GM23338 (cell line): Measurements from ENCODE around the gene TLR1. TPM values are rescaled to one million over a fixed set of nuclear protein-coding genes. Genes with fewer than 3 reads are reported as not detected.

ENCODE experiments used
- ATAC-seq: fragments of 200-7000 bp; cut with Tn5 transposase; 3 replicates; pipeline ENCODE4 v1.9.1; 2020
- DNase-seq: peaks from one replicate; pipeline ENCODE4 v3.0.0-alpha.2; 2015; ENCODE audit warnings: low spot score
- H2AFZ ChIP-seq: fragments of 200-600 bp; sonication (generic); 2 replicates; pipeline ENCODE4 v1.8.0; 2016; ENCODE audit warnings: antibody characterized with exemption, mild to moderate bottlenecking, moderate library complexity
- H3F3A ChIP-seq: fragments of 200-600 bp; sonication (generic); replicated peaks from 2 replicates; pipeline ENCODE4 v1.8.0; 2017; ENCODE audit warnings: antibody characterized with exemption, mixed run types, low read depth
- H3K27ac ChIP-seq: fragments of 200-600 bp; sonication (generic); 2 replicates; pipeline ENCODE4 v1.6.1; 2016; ENCODE audit warnings: low read depth
- H3K27me3 ChIP-seq: fragments of 200-600 bp; sonication (generic); 2 replicates; pipeline ENCODE4 v1.8.0; 2016; ENCODE audit warnings: mild to moderate bottlenecking, mixed run types, moderate library complexity; ENCODE audit not compliant: insufficient read depth
- H3K36me3 ChIP-seq: fragments of 200-600 bp; sonication (generic); 2 replicates; pipeline ENCODE4 v1.8.0; 2016; ENCODE audit warnings: mild to moderate bottlenecking; ENCODE audit not compliant: insufficient read depth
- H3K4me1 ChIP-seq: fragments of 200-600 bp; sonication (generic); 2 replicates; pipeline ENCODE4 v1.8.0; 2016; ENCODE audit warnings: mild to moderate bottlenecking, moderate library complexity; ENCODE audit not compliant: insufficient read depth
- H3K4me2 ChIP-seq: fragments of 200-600 bp; sonication (generic); 2 replicates; pipeline ENCODE4 v1.7.1; 2017; ENCODE audit warnings: mixed run types
- H3K4me3 ChIP-seq: fragments of 200-600 bp; sonication (generic); 2 replicates; pipeline ENCODE4 v1.6.1; 2016; ENCODE audit warnings: mixed run types
- H3K79me2 ChIP-seq: fragments of 200-600 bp; sonication (generic); replicated peaks from 2 replicates; pipeline ENCODE4 v1.8.0; 2017; ENCODE audit warnings: mild to moderate bottlenecking; ENCODE audit not compliant: insufficient read depth
- H3K9me2 ChIP-seq: fragments of 200-600 bp; sonication (generic); 2 replicates; pipeline ENCODE4 v1.8.0; 2017; ENCODE audit not compliant: insufficient read depth
- H4K20me1 ChIP-seq: fragments of 200-600 bp; sonication (generic); replicated peaks from 2 replicates; pipeline ENCODE4 v1.8.0; 2017; ENCODE audit warnings: mild to moderate bottlenecking; ENCODE audit not compliant: insufficient read depth
- H3K27ac Mint-ChIP-seq: 2 replicates; pipeline ENCODE4 v1.8.0; 2020; ENCODE audit warnings: inconsistent platforms, mild to moderate bottlenecking, moderate library complexity, mixed read lengths
- H3K27me3 Mint-ChIP-seq: 3 replicates; pipeline ENCODE4 v1.8.0; 2022; ENCODE audit warnings: low read depth, mild to moderate bottlenecking, moderate library complexity, mixed read lengths, inconsistent platforms; ENCODE audit not compliant: insufficient read depth, poor library complexity
- H3K36me3 Mint-ChIP-seq: 3 replicates; pipeline ENCODE4 v1.8.0; 2021; ENCODE audit warnings: low read depth, mild to moderate bottlenecking, inconsistent platforms, moderate library complexity, mixed read lengths
- H3K4me1 Mint-ChIP-seq: 3 replicates; pipeline ENCODE4 v1.8.0; 2020; ENCODE audit warnings: mild to moderate bottlenecking, inconsistent platforms, mixed read lengths
- H3K4me3 Mint-ChIP-seq: 3 replicates; pipeline ENCODE4 v1.8.0; 2021; ENCODE audit warnings: moderate library complexity, mild to moderate bottlenecking, inconsistent platforms, mixed read lengths
- H3K9me3 Mint-ChIP-seq: 3 replicates; pipeline ENCODE4 v1.8.0; 2020; ENCODE audit warnings: moderate library complexity, mild to moderate bottlenecking, inconsistent platforms, mixed read lengths
- EZH2 ChIP-seq: fragments of 200-600 bp; sonication (generic); IDR thresholded peaks from one replicate; pipeline ENCODE4 v1.8.0; 2017; ENCODE audit warnings: antibody characterized with exemption, mild to moderate bottlenecking, low read depth; ENCODE audit not compliant: unreplicated experiment
- EZH2phosphoT487 ChIP-seq: fragments of 200-600 bp; sonication (generic); IDR thresholded peaks from one replicate; pipeline ENCODE4 v1.8.1; 2018; ENCODE audit warnings: antibody characterized with exemption; ENCODE audit not compliant: unreplicated experiment
- JUNB ChIP-seq: IDR thresholded peaks from one replicate; pipeline ENCODE4 v1.6.1; 2016; ENCODE audit warnings: antibody characterized with exemption; ENCODE audit not compliant: unreplicated experiment
- NANOG ChIP-seq: IDR thresholded peaks from 2 replicates; pipeline ENCODE4 v1.6.1; 2016; ENCODE audit warnings: antibody characterized with exemption, borderline replicate concordance
- POLR2AphosphoS5 ChIP-seq: IDR thresholded peaks from 2 replicates; pipeline ENCODE4 v1.6.1; 2016; ENCODE audit warnings: antibody characterized with exemption, low read depth
- STAT1 ChIP-seq: IDR thresholded peaks from one replicate; pipeline ENCODE4 v1.6.1; 2016; ENCODE audit warnings: antibody characterized with exemption; ENCODE audit not compliant: unreplicated experiment
- ZNF114 ChIP-seq: fragments of 250-450 bp; sonication (Bioruptor Pico); IDR thresholded peaks from 2 replicates; pipeline ENCODE4 v1.5.0; 2020; ENCODE audit warnings: mild to moderate bottlenecking, moderate library complexity
- ZNF331 ChIP-seq: fragments of 250-450 bp; sonication (Bioruptor Pico); IDR thresholded peaks from 2 replicates; pipeline ENCODE4 v1.5.0; 2020; ENCODE audit warnings: low read depth, mild to moderate bottlenecking, moderate library complexity
- polyA plus RNA-seq: library from polyadenylated mRNA; unstranded; fragments of >200 nt; fragmentation: Nextera tagmentation; extraction: Ambion mirVana; gene quantifications from 2 replicates; pipeline ENCODE4 v1.2.1, GENCODE V29; 2016
- total RNA-seq: library from RNA; depleted of rRNA; stranded (reverse); fragments of >200 nt; shearing (Covaris generic); gene quantifications from 2 replicates; pipeline ENCODE4 v1.2.3, GENCODE V29; 2014
- TF ChIP-seq, protein P1 (sequence below): IDR thresholded peaks from 2 replicates; pipeline ENCODE4 v1.6.1; 2016; ENCODE audit warnings: antibody characterized with exemption
- TF ChIP-seq, protein P2 (sequence below), 2 experiments: fragments of 200-600 bp in 1 of 2; sonication (generic) in 1 of 2; conservative IDR thresholded peaks; 2 replicates each; pipeline versions ENCODE4 v1.5.1 to v1.6.1; 2016 to 2017; ENCODE audit warnings: antibody characterized with exemption in 2 of 2, low read depth in 2 of 2, mild to moderate bottlenecking in 2 of 2, moderate library complexity in 1 of 2
- TF ChIP-seq, protein P3 (sequence below): fragments of 250-450 bp; sonication (Bioruptor Pico); IDR thresholded peaks from 2 replicates; pipeline ENCODE4 v1.5.0; 2020; ENCODE audit warnings: mild to moderate bottlenecking, moderate library complexity

Gene TLR1
- total and polyA plus RNA-seq, 2 experiments from 2014 or later: 0.07 TPM; not detected in 1

DNA sequence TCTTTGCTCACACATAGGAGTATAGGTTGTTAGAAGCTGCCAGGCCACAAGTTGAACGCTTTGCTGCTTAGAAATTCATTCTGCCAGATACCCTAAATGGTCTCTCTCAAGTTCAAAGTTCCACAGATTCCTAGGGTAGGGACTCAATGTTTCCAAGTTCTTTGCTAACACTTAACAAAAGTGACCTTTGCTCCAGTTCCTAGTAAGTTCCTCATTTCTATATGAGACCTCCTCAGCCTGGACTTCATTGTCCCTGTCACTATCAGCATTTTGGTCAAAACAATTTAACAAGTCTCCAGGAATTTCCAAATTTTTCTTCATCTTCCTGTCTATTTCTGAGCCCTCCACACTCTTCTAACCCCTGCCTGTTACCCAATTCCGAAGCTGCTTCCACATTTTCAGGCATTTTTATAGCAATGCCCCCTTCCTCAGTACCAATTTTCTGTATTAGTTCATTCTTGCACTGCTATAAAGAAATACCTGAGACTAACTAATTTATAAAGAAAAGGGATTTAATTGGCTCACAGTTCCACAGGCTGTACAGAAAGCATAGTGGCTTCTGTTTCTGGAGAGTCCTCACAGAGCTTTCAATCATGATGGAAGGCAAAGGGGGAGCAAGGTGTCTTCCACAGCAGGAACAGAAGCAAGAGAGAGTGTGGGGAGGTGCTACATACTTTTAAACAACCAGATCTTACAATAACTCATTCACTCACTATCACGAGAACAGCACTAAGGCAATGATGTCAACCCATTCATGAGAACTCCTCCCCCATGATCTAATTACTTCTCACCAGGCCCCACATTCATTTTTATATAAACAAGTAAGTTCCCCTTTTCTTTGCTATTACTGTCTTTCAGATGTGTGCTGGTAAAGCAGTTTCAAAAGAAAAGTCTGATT is 11.5 kb upstream of the TLR1 start:
- no peak overlapping the region for H3K4me3 ChIP-seq
- H3K27me3 ChIP-seq: no peaks in the 10 kb centered on the region
- H3K27me3 Mint-ChIP-seq: peaks cover 5% of the 10 kb centered on the region
- 0 out of 2 replicates have a peak, but pooled peaks cover 8% of the 10 kb centered on the region for H3K9me2 ChIP-seq
- no peak for ATAC-seq
- TF ChIP-seq, protein P1, sequence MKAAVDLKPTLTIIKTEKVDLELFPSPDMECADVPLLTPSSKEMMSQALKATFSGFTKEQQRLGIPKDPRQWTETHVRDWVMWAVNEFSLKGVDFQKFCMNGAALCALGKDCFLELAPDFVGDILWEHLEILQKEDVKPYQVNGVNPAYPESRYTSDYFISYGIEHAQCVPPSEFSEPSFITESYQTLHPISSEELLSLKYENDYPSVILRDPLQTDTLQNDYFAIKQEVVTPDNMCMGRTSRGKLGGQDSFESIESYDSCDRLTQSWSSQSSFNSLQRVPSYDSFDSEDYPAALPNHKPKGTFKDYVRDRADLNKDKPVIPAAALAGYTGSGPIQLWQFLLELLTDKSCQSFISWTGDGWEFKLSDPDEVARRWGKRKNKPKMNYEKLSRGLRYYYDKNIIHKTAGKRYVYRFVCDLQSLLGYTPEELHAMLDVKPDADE: no peak
- TF ChIP-seq ZNF331 (no peak), NANOG (no peak), JUNB (no peak), STAT1 (no peak), EZH2phosphoT487 (no peak), EZH2 (no peak), ZNF114 (CRISPR knock-in tag) (no peak), POLR2AphosphoS5 (no peak)
- TF ChIP-seq, protein P2, sequence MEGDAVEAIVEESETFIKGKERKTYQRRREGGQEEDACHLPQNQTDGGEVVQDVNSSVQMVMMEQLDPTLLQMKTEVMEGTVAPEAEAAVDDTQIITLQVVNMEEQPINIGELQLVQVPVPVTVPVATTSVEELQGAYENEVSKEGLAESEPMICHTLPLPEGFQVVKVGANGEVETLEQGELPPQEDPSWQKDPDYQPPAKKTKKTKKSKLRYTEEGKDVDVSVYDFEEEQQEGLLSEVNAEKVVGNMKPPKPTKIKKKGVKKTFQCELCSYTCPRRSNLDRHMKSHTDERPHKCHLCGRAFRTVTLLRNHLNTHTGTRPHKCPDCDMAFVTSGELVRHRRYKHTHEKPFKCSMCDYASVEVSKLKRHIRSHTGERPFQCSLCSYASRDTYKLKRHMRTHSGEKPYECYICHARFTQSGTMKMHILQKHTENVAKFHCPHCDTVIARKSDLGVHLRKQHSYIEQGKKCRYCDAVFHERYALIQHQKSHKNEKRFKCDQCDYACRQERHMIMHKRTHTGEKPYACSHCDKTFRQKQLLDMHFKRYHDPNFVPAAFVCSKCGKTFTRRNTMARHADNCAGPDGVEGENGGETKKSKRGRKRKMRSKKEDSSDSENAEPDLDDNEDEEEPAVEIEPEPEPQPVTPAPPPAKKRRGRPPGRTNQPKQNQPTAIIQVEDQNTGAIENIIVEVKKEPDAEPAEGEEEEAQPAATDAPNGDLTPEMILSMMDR (conservative IDR thresholded peaks at IDR 0.05; ENCODE audit: low read depth in 2 of 2): no peak
- TF ChIP-seq, protein P3, sequence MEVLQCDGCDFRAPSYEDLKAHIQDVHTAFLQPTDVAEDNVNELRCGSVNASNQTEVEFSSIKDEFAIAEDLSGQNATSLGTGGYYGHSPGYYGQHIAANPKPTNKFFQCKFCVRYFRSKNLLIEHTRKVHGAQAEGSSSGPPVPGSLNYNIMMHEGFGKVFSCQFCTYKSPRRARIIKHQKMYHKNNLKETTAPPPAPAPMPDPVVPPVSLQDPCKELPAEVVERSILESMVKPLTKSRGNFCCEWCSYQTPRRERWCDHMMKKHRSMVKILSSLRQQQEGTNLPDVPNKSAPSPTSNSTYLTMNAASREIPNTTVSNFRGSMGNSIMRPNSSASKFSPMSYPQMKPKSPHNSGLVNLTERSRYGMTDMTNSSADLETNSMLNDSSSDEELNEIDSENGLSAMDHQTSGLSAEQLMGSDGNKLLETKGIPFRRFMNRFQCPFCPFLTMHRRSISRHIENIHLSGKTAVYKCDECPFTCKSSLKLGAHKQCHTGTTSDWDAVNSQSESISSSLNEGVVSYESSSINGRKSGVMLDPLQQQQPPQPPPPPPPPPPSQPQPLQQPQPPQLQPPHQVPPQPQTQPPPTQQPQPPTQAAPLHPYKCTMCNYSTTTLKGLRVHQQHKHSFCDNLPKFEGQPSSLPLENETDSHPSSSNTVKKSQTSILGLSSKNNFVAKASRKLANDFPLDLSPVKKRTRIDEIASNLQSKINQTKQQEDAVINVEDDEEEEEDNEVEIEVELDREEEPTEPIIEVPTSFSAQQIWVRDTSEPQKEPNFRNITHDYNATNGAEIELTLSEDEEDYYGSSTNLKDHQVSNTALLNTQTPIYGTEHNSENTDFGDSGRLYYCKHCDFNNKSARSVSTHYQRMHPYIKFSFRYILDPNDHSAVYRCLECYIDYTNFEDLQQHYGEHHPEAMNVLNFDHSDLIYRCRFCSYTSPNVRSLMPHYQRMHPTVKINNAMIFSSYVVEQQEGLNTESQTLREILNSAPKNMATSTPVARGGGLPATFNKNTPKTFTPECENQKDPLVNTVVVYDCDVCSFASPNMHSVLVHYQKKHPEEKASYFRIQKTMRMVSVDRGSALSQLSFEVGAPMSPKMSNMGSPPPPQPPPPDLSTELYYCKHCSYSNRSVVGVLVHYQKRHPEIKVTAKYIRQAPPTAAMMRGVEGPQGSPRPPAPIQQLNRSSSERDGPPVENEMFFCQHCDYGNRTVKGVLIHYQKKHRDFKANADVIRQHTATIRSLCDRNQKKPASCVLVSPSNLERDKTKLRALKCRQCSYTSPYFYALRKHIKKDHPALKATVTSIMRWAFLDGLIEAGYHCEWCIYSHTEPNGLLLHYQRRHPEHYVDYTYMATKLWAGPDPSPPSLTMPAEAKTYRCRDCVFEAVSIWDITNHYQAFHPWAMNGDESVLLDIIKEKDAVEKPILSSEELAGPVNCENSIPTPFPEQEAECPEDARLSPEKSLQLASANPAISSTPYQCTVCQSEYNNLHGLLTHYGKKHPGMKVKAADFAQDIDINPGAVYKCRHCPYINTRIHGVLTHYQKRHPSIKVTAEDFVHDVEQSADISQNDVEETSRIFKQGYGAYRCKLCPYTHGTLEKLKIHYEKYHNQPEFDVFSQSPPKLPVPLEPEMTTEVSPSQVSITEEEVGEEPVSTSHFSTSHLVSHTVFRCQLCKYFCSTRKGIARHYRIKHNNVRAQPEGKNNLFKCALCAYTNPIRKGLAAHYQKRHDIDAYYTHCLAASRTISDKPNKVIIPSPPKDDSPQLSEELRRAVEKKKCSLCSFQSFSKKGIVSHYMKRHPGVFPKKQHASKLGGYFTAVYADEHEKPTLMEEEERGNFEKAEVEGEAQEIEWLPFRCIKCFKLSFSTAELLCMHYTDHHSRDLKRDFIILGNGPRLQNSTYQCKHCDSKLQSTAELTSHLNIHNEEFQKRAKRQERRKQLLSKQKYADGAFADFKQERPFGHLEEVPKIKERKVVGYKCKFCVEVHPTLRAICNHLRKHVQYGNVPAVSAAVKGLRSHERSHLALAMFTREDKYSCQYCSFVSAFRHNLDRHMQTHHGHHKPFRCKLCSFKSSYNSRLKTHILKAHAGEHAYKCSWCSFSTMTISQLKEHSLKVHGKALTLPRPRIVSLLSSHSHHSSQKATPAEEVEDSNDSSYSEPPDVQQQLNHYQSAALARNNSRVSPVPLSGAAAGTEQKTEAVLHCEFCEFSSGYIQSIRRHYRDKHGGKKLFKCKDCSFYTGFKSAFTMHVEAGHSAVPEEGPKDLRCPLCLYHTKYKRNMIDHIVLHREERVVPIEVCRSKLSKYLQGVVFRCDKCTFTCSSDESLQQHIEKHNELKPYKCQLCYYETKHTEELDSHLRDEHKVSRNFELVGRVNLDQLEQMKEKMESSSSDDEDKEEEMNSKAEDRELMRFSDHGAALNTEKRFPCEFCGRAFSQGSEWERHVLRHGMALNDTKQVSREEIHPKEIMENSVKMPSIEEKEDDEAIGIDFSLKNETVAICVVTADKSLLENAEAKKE (CRISPR knock-in tag): no peak
- H3K36me3 Mint-ChIP-seq: no peaks in the 10 kb centered on the region; the same call in 2 of the 3 replicates
- H3K79me2 ChIP-seq: no peaks in the 10 kb centered on the region
- H3K27ac Mint-ChIP-seq: no peak overlapping the region
- no peak overlapping the region for H2AFZ ChIP-seq
- H3F3A ChIP-seq: no peaks in the 10 kb centered on the region
- H3K27ac ChIP-seq: no peak overlapping the region
- H3K4me1 ChIP-seq: no peaks in the 10 kb centered on the region
- no peak overlapping the region for H3K4me3 Mint-ChIP-seq
- H3K4me1 Mint-ChIP-seq: no peaks in the 10 kb centered on the region
- no peaks in the 10 kb centered on the region for H4K20me1 ChIP-seq
- no peaks in the 10 kb centered on the region for H3K36me3 ChIP-seq
- no peak for DNase-seq
- H3K9me3 Mint-ChIP-seq: peaks cover 12% of the 10 kb centered on the region; the same call in 2 of the 3 replicates
- no peak overlapping the region for H3K4me2 ChIP-seq
